Gastrocnemius medialis (tissue), 4 donors: ENCODE data around the gene KCNAB3.

Source experiments
- CTCF ChIP-seq, 5 experiments: fragments of 450-650 bp in 3 of 5; fragments of 200-600 bp in 2 of 5; sonication (generic) in 2 of 5; IDR thresholded peaks in 4 of 5; conservative IDR thresholded peaks in 1 of 5; 1 replicate in 4 of 5; 2 replicates in 1 of 5; pipeline ENCODE4 v1.5.1; 2016 to 2019; ENCODE audit warnings: antibody characterized with exemption in 5 of 5, mild to moderate bottlenecking in 3 of 5, moderate library complexity in 3 of 5
- POLR2A ChIP-seq, 2 donors: fragments of 450-650 bp; IDR thresholded peaks; one replicate each; pipeline ENCODE4 v1.6.1; 2017; ENCODE audit warnings: antibody characterized with exemption in 2 of 2, mild to moderate bottlenecking in 2 of 2, moderate library complexity in 2 of 2

GRCh38 chr17:7881276-7882054 lies 48.2 kb downstream of the KCNAB3 start:
- TF ChIP-seq POLR2A (IDR thresholded peaks at IDR 0.05), result no peak
- no peak for TF ChIP-seq CTCF (IDR thresholded peaks at IDR 0.05 in 4 of 5, conservative IDR thresholded peaks at IDR 0.05 in 1 of 5)
